Endothelial cell of umbilical vein (primary cell): ENCODE results near the gene MAN2C1. TPM values are rescaled to one million over a fixed set of nuclear protein-coding genes. Genes with fewer than 3 reads are reported as not detected.

Experiments
- BruUV-seq: library from RNA; stranded (reverse); fragments of 400-500 nt; replicated peaks from 2 replicates; lab custom pipeline; 2021; lab: Mats Ljungman, UMichigan
- CTCF ChIA-PET: fragments of 300-600, 350-600 bp; sonication (Branson Sonifier 250); formaldehyde crosslinking; loops from one replicate; lab custom pipeline; 2021; ENCODE audit warnings: antibody characterized with exemption, inconsistent platforms; lab: Charles Lee
- POLR2A ChIA-PET: fragments of 300-600, 350-600 bp; sonication (Branson Sonifier 250); formaldehyde crosslinking; loops from one replicate; lab custom pipeline; 2021; ENCODE audit warnings: antibody characterized with exemption, inconsistent platforms; lab: Charles Lee
- DNase-seq: peaks from one replicate; pipeline ENCODE4 v3.0.0-alpha.2; 2011; ENCODE audit warnings: low read depth, low spot score
- FAIRE-seq: peaks from 2 replicates; lab custom pipeline; 2011; peaks lifted over from hg19 to GRCh38; lab: Jason Lieb, UNC
- H2AFZ ChIP-seq: 2 replicates; pipeline ENCODE4 v1.6.0; 2012; ENCODE audit warnings: low read depth, low read length, control low read depth, inconsistent platforms
- H3K27ac ChIP-seq: 2 replicates; pipeline ENCODE4 v1.5.1; 2011; ENCODE audit warnings: low read depth, mild to moderate bottlenecking, control low read depth, low read length, moderate library complexity; ENCODE audit not compliant: insufficient read depth
- H3K27me3 ChIP-seq, 2 experiments: 2 replicates each; pipeline versions ENCODE4 v1.6.0 to v1.6.1; 2011; ENCODE audit warnings: low read length in 2 of 2, mixed read lengths in 1 of 2; ENCODE audit not compliant: control insufficient read depth in 2 of 2, insufficient read depth in 2 of 2
- H3K36me3 ChIP-seq, 2 experiments: 2 replicates in 1 of 2; 3 replicates in 1 of 2; pipeline ENCODE4 v1.5.1; 2011; ENCODE audit warnings: low read length in 2 of 2, mild to moderate bottlenecking in 1 of 2, moderate library complexity in 1 of 2; ENCODE audit not compliant: control insufficient read depth in 2 of 2, insufficient read depth in 2 of 2; ENCODE audit errors: extremely low read depth in 1 of 2
- H3K4me1 ChIP-seq: 3 replicates; pipeline ENCODE4 v1.5.1; 2011; ENCODE audit warnings: mild to moderate bottlenecking, low read length; ENCODE audit not compliant: control insufficient read depth, insufficient read depth; ENCODE audit errors: extremely low read depth
- H3K4me2 ChIP-seq: 2 replicates; pipeline ENCODE4 v1.6.1; 2011; ENCODE audit warnings: low read length, control low read depth, mixed read lengths; ENCODE audit not compliant: insufficient read depth
- H3K4me3 ChIP-seq, 3 experiments: fragments of 200-600 bp in 1 of 3; sonication (generic), shearing (Covaris generic) in 1 of 3; replicated peaks in 1 of 3; 2 replicates each; pipeline ENCODE4 v1.5.1; 2011 to 2016; ENCODE audit warnings: control low read depth in 3 of 3, low read length in 3 of 3, mild to moderate bottlenecking in 2 of 3, inconsistent platforms in 1 of 3, low read depth in 1 of 3, moderate library complexity in 1 of 3; ENCODE audit not compliant: insufficient read depth in 1 of 3
- H3K79me2 ChIP-seq: 2 replicates; pipeline ENCODE4 v1.6.0; 2012; ENCODE audit warnings: low read length, inconsistent platforms; ENCODE audit not compliant: control insufficient read depth, insufficient read depth
- H3K9ac ChIP-seq: replicated peaks from 2 replicates; pipeline ENCODE3; 2011; ENCODE audit warnings: low read length, control low read depth; ENCODE audit not compliant: insufficient read depth; ENCODE audit errors: extremely low read depth
- H3K9me1 ChIP-seq: replicated peaks from 3 replicates; pipeline ENCODE4 v1.6.0; 2011; ENCODE audit warnings: mild to moderate bottlenecking, low read length; ENCODE audit not compliant: control insufficient read depth, insufficient read depth; ENCODE audit errors: extremely low read depth
- H3K9me3 ChIP-seq: replicated peaks from 2 replicates; pipeline ENCODE4 v1.5.1; 2012; ENCODE audit warnings: low read length, inconsistent platforms; ENCODE audit not compliant: control insufficient read depth, insufficient read depth
- H4K20me1 ChIP-seq: replicated peaks from 2 replicates; pipeline ENCODE3; 2011; ENCODE audit warnings: mild to moderate bottlenecking, low read length; ENCODE audit not compliant: control insufficient read depth, insufficient read depth; ENCODE audit errors: extremely low read depth
- EZH2 ChIP-seq: IDR thresholded peaks from 2 replicates; pipeline ENCODE4 v1.6.1; 2012; ENCODE audit warnings: borderline replicate concordance, low read depth, mild to moderate bottlenecking, moderate library complexity, low read length, inconsistent platforms; ENCODE audit not compliant: severe bottlenecking
- FOS ChIP-seq: IDR thresholded peaks from 2 replicates; pipeline ENCODE4 v1.6.1; 2011; ENCODE audit warnings: mild to moderate bottlenecking, low read length, moderate library complexity, borderline replicate concordance; ENCODE audit not compliant: insufficient read depth
- GATA2 ChIP-seq: IDR thresholded peaks from 2 replicates; pipeline ENCODE4 v1.7.0; 2011; ENCODE audit warnings: low read depth, mild to moderate bottlenecking, moderate library complexity, mixed read lengths, low read length; ENCODE audit not compliant: insufficient read length, insufficient read depth
- JUN ChIP-seq: IDR thresholded peaks from 2 replicates; pipeline ENCODE4 v1.6.1; 2011; ENCODE audit warnings: borderline replicate concordance, low read depth; ENCODE audit not compliant: insufficient read length, insufficient read depth
- MYC ChIP-seq: IDR thresholded peaks from one replicate; pipeline ENCODE4 v1.6.1; 2011; ENCODE audit warnings: mild to moderate bottlenecking, low read depth, low read length
- POLR2A ChIP-seq: IDR thresholded peaks from 2 replicates; pipeline ENCODE4 v1.6.1; 2012; ENCODE audit warnings: low read depth, mild to moderate bottlenecking, control low read depth, low read length
- POLR2AphosphoS5 ChIP-seq: IDR thresholded peaks from 2 replicates; pipeline ENCODE4 v1.6.1; 2012; ENCODE audit warnings: low read depth, mild to moderate bottlenecking, control low read depth, low read length, moderate library complexity; ENCODE audit not compliant: insufficient read depth
- dilution Hi-C: fragments of 300-500 bp; cut with MboI; formaldehyde crosslinking; loops from one replicate; pipeline ENCODE4 v1.15.0; 2019; ENCODE audit warnings: low sequenced_read_pairs; ENCODE audit not compliant: extremely low pct_ligation_motif_present
- intact Hi-C: fragments of 100-400 bp; cut with micrococcal nuclease; formaldehyde crosslinking; loops from one replicate; pipeline ENCODE4 v1.10.0; 2022
- polyA plus RNA-seq, 4 experiments: library from polyadenylated mRNA; depleted of rRNA in 3 of 4; stranded (reverse) in 3 of 4; unstranded in 1 of 4; fragments of >200 nt; gene quantifications; 2 replicates each; pipeline versions ENCODE4 v1.2.1 to v1.2.3, GENCODE V29; 2011 to 2012; ENCODE audit warnings: missing spikeins in 1 of 4
- total RNA-seq: library from RNA; stranded (reverse); gene quantifications from 2 replicates; pipeline ENCODE4 v1.2.3, GENCODE V29; 2021
- TF ChIP-seq, protein P1 (sequence below), 2 donors: IDR thresholded peaks; 1 replicate in 1 of 2; 2 replicates in 1 of 2; pipeline ENCODE4 v1.5.1; 2011; ENCODE audit warnings: low read length in 2 of 2, mild to moderate bottlenecking in 2 of 2, moderate library complexity in 2 of 2, control low read depth in 1 of 2, inconsistent platforms in 1 of 2, low read depth in 1 of 2; ENCODE audit not compliant: insufficient read depth in 1 of 2; ENCODE audit errors: extremely low read depth in 1 of 2
- TF ChIP-seq, protein P2 (sequence below): IDR thresholded peaks from 2 replicates; pipeline ENCODE4 v1.6.1; 2011; ENCODE audit not compliant: insufficient read depth, insufficient read length

MAN2C1 gene
- total and polyA plus RNA-seq, 2 donors (not counting 3 experiments of a cell fraction or from before 2014, with no cell fraction given), result 198 to 248 TPM

DNA sequence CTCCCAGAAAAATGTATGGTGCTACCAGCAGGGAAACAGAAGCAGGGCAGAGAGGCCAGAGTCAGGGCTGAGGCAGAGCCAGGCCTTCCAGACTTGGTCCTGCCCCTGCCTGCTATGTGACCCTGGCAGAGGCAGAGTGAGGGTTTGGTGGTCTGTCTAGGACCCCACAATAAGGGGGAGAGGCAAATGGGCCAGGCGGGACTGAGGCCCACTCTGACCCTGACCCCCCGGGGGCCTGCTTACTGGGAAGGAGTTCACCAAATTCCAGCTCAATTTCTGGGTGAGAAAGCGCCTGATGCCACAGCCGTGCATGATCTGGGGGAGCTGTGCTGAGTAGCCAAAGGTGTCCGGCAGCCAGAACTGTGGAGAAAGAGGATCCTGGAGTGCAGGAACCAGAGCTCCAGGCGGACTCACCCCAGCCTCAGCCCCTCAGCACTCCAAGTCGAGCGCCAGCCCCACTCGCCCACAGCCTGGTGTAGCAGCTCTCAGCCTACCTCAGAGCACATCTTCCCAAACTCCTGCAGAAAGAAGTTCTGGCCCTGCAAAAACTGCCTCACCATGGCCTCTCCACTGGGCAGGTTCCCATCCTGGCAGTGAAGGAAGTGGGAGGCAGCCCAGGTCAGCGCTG, 6.9 kb downstream of the MAN2C1 start:
- BruUV-seq, result no TSS peak
- H3K4me1 ChIP-seq, result no peaks in the 10 kb centered on the region
- dilution Hi-C loops (no loop called here), intact Hi-C loops (loop anchor here (10.0 kb wide), 1 partner anchor 443 kb away; no protein-coding TSS in a partner anchor)
- H3K9ac ChIP-seq, result no peak overlapping the region
- TF ChIP-seq FOS (no peak), EZH2 (no peak), POLR2A (no peak), MYC (no peak), GATA2 (no peak), POLR2AphosphoS5 (no peak), JUN (no peak)
- TF ChIP-seq, protein P1, sequence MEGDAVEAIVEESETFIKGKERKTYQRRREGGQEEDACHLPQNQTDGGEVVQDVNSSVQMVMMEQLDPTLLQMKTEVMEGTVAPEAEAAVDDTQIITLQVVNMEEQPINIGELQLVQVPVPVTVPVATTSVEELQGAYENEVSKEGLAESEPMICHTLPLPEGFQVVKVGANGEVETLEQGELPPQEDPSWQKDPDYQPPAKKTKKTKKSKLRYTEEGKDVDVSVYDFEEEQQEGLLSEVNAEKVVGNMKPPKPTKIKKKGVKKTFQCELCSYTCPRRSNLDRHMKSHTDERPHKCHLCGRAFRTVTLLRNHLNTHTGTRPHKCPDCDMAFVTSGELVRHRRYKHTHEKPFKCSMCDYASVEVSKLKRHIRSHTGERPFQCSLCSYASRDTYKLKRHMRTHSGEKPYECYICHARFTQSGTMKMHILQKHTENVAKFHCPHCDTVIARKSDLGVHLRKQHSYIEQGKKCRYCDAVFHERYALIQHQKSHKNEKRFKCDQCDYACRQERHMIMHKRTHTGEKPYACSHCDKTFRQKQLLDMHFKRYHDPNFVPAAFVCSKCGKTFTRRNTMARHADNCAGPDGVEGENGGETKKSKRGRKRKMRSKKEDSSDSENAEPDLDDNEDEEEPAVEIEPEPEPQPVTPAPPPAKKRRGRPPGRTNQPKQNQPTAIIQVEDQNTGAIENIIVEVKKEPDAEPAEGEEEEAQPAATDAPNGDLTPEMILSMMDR (IDR thresholded peaks at IDR 0.05; ENCODE audit: extremely low read depth in 1 of 2, insufficient read depth in 1 of 2, low read depth in 1 of 2, low read length in 2 of 2), result no peak
- TF ChIP-seq, protein P2, sequence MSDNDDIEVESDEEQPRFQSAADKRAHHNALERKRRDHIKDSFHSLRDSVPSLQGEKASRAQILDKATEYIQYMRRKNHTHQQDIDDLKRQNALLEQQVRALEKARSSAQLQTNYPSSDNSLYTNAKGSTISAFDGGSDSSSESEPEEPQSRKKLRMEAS, result no peak
- no peak overlapping the region for H3K4me3 ChIP-seq
- no peak overlapping the region for H3K27ac ChIP-seq
- no peak overlapping the region for H2AFZ ChIP-seq
- H3K9me1 ChIP-seq, result no peaks in the 10 kb centered on the region
- ChIA-PET POLR2A (interaction anchor here (0.5 kb wide), 1 partner anchor 659 kb away, joined by 5 read pairs; no protein-coding TSS in a partner anchor), CTCF (no interaction called here)
- H3K9me3 ChIP-seq, result no peaks in the 10 kb centered on the region
- no peaks in the 10 kb centered on the region for H4K20me1 ChIP-seq
- H3K79me2 ChIP-seq, result no peaks in the 10 kb centered on the region
- DNase-seq (no peak), FAIRE-seq (no peak)
- peaks cover 4 to 57% of the 10 kb centered on the region in 2 experiments for H3K36me3 ChIP-seq
- no peaks in the 10 kb centered on the region for H3K27me3 ChIP-seq
- no peak overlapping the region for H3K4me2 ChIP-seq
